ENCODE results near the gene CELF4.

Gene CELF4

DNA sequence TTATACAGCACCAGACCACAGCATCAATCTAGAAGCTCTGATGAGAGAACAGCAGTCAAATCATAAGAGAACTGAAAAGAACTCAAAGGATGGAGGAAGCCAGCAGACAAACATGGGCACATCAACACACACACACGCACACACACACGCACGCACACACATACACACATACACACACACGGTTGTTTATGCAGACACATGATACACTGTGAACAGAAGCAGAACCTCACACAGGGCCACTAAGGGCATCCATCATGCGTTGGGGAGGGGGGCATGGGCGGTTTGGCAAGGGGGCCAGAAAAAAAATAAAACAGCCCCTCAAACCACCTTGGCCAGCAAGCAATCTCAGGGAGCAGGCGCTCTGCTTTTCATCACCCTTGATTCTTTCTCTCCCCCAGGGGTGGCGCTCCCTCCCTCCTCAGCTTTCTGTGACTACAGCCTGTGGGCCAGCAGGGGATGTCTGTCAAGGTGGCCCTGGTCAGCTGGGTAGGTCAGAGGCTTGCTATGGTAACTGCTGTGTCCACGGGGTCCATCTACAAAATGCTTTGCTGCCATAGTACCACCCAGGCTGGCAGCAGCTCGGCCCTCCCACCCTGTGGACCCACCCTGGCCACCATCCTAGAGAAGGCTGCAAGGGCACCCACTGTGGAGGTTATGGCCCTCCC lies 318.0 kb downstream of the CELF4 start:
- no peak for DNase-seq (ENCODE audit: extremely low read depth in 1 of 2, low read depth in 1 of 2)

DNA sequence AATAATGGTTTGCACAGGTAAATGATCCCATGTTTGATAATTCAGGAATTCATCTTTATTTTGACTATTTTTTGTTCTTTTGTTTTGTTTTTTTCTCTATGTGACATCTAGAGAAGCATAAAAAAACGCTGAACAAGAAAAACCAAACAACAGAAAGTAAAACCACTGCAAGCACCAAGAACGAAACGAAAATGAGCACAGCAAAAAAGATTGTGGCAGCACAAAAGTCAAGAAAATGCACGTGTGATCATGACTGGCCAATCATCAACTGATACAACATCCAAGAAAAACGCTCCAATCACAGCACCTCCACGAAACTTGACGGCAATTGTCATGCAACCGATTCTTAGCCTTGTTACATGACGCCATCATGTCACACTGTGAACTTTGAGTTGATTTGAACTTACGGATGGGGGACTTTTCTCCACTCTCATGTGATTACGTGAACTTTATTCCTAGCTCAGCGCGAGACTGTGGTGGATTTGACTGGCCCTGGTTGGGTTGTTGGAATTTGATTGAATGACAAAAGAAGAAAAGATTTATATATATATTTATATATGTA lies 318.7 kb downstream of the CELF4 start:
- DNase-seq (ENCODE audit: extremely low read depth in 1 of 2, low read depth in 1 of 2) = no peak

DNA sequence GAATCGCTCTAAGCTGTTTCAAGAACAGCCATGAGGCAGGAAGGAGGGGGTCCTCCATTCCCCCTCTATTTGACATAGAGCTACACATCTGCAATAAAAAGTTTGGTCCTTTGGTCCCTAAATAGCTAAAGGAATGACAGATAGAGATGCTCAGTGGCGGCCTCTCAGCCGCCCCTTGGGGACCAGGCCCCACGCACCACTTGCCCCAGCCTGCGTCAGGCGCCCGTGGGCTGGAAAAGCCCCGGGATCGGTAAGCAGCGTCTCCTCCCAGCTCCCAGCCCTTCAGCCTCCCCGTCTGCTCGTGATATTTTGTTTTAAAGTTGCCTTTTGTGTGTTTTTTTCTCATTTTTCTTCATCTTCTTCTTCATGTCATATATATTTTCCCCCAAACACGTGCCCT lies 321.0 kb downstream of the CELF4 start:
- no peak for DNase-seq (ENCODE audit: extremely low read depth in 1 of 2, low read depth in 1 of 2)

DNA sequence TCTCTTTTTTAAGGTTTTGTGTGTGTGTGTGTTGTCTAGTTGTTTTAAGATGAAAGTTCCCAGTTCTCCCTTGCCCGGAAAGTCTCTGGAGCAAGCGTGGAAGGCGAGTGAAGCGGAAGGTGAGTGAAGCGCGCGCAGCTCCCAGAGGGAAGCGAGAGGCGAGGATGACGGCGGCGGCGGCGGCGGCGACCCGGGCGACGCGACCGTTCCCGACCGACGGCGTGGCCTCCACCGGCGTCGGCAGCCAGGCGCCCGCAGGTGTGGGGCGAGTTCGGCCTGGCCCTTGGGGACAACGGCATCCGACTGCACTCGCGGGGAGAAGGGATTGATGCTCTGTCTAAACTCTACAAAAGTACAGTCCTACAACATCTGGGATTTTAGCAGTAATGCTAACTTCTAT lies 321.9 kb downstream of the CELF4 start:
- DNase-seq (ENCODE audit: extremely low read depth in 1 of 2, low read depth in 1 of 2) = no peak

DNA sequence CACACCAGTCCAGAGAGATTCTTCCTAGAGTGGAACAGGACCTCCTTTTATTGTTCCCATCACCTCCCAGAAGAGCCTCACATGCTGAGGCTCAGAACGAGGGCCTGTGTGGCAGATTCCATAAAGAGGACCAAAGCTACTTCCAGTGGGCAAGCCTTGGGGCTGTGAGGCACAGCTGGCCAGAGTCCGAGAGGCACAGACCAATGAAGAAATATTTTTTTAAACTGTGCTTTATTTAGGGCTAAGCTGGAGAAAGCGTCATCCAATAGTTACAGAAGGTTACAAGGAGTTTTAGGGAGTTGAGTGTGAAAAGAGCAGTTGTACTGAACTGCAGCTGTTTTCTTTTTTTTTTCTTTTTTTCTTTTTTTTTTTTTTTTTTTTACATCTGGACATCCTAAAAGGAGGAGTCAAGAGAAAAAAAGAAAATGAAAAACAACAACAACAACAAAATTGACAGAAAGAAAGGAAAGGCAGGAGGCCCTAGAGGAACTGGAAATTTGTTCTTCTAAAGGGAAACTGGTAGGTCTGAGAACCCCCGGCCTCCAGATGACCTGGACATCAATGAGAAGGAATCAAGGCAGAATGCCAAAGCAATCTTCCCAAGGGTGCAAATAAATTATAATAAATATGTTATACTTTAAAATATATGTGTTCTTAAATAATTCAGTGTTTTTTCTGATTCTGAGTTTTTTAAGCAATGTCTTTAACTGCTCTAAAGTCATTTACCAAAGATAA lies 322.6 kb downstream of the CELF4 start:
- DNase-seq (ENCODE audit: extremely low read depth in 1 of 2, low read depth in 1 of 2) = no peak

DNA sequence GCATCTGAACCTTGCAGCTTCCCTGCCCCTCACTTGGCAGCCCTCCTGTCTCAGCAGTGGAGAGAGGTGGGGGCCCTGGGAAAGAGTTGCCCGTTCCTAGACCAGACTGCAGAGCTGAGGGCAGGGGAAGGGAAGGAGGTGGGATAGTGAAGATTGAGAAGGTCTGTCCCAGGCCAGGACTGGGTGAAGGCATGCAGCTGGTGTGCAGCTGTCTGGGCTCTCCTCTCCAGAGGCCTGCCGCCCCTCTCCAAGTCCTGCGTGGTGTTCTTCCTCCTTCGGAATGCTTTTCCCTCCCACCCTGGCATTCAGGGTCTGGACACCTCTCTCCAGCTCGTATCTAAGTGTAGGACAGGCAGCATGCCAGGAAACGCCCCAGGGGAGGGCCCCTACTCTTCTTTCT lies 323.5 kb downstream of the CELF4 start:
- DNase-seq (ENCODE audit: extremely low read depth in 1 of 2, low read depth in 1 of 2) = no peak

DNA sequence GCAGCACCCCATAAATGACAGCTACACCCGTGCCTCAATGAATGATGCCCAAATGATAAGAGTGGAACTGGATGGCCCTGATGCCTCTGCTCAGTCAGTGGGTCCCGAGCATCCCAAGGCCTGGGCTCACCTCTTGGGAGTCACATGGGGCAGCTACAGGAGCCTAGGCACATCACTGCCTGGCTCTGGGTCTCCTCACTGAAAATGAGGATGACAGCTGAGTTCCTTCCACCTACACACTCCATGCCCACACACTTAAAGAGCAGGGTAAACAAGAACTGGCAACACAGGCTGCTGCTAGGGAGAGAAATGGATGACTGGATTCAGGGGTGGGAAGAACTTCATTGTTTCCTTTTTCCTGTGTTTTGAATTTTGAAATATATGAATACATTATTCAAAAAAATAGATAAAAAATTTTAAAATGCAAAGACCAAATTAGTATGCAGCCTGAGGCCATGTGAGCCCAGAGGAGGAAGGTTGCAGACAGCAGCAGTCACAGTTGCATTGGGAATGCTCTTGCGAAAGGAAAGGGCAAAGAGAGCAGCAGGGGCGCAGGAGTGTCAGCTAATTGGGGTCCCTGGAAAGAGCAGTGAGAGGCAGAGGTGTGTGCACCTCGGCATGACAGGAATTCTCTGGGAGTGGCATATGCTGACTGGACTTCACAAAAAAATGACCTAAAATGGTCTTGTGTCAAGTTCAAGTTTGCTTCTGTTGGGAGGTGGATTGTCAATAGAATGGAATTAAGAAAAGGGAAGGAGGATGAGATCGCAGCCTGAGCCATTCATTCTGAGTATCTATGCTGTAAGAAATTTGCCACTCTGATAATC lies 327.1 kb downstream of the CELF4 start:
- DNase-seq (ENCODE audit: extremely low read depth in 1 of 2, low read depth in 1 of 2) = no peak

DNA sequence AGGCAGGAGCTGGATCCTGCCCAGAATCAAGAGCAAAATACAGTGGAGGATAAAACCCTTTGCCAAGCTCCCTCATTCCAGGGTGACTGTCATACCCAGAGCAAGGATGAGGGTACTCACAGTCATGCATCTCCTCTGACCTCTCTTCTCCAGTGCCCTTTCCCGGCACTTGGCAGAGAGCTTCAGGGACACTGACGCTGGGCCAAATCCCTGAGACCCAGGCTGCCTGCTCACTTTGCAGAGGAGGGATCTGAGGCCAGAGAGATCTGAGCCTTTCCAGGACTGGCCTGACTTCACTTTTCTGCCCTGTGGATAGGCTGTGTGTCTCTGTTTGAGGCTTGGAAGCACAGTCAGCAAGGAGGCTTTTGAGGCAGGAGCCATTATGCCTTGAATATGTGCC lies 330.0 kb downstream of the CELF4 start:
- DNase-seq (ENCODE audit: extremely low read depth in 1 of 2, low read depth in 1 of 2) = no peak

DNA sequence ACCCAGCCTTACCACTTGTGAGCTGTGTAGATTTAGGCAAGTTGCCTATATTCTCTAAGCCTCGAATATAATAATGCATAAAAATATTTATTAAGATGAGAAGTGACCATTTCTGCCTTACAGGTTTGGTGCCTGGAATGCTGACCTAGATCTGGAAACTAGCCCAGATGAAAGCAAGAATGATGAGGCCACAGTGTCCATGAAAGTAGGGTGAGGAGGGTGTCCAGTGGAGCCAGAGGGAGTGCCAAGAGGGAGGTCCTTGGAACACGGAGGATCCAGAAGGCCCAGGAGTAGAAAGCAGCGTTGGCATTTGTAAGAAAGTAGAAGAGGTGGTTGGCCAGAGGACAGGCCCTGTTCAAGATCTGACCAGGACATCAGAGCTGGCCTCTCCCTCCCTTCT lies 334.3 kb downstream of the CELF4 start:
- DNase-seq (ENCODE audit: extremely low read depth in 1 of 2, low read depth in 1 of 2) = no peak

DNA sequence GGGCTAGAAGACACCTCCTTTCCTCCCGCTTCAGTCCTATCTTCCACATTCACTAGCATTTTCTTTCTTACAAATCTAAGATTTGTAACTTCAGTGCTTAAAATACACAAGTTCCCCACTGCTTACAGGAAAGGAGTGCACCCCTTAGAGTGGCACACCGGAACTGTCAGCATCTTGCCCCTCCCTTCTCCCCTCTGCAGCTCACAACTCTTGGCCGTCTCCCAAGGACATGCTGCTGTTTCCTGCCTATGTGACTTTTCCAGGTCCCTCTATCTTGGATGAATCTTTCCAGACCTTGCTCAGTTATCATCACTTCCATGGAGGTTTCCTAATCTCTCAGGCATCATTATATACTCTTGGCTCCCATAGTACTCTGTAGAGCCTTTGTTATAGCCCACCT lies 334.8 kb downstream of the CELF4 start:
- no peak for DNase-seq (ENCODE audit: extremely low read depth in 1 of 2, low read depth in 1 of 2)

DNA sequence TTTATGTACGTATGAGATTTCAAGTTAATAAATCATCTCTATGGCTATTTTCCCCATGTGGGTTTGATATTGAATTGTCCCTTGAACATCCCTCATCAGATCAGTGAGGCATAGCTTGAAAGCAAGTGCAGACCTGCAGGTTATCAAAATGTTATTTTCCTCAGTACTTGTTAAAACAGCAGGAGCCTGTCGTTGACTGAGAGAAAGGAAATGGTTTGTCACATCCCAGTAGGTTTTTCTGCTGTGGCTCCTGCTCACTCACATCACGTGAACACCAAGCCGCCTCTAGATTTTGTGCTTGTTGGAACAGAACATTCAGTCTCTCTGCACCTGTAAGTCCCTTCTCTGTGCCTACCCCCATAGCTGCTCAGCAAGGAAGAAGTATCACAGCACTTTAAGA lies 340.3 kb downstream of the CELF4 start:
- DNase-seq (ENCODE audit: extremely low read depth in 1 of 2, low read depth in 1 of 2) = no peak

DNA sequence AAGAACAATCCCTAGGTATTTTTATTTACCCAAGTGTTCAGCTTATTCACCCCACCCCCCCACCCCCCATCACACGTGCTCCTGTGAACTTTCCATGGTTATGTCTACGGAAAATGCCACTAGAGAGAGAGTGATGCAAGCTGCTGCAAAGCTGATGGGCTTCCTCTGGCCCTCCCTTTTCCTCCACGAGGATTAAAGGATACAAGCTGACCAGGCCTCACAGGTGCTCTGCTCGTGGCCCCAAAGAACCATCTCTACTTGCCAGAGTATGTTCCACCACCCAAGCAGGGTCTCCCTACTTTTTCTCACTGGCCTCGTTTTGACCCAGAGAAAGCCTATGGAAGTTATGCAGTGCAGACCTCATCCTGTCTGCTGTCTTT lies 342.6 kb downstream of the CELF4 start:
- no peak for DNase-seq (ENCODE audit: extremely low read depth in 1 of 2, low read depth in 1 of 2)

DNA sequence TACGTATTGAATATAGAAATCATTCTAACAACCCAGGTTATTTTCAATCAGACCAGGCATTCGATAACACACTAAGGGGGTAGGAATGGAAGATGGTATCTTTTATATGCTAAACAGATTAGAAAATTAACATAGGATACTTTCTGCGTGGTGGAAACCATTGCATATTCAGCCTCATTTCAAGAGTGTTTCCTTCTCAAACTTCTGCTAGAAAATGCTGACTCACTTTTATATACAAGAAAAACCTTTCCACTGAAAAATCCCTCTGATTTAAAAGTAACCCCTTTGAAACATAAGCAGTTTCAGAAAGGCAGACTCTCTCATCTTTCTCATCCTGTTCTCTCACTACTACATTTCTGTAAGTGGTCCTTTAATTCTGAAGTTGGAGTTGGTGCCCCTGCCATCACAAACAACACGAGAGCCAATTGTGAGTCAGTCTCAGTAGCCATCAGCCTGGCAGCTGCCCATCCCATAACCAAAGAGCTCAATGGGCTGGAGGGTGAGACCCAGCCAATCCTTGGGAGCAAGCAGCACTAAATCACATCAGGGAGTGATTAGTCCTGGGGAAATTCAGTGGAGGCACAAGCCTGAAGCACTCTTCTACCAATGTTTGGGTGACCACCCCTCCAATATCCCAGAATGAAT lies 343.1 kb downstream of the CELF4 start:
- no peak for DNase-seq (ENCODE audit: extremely low read depth in 1 of 2, low read depth in 1 of 2)

DNA sequence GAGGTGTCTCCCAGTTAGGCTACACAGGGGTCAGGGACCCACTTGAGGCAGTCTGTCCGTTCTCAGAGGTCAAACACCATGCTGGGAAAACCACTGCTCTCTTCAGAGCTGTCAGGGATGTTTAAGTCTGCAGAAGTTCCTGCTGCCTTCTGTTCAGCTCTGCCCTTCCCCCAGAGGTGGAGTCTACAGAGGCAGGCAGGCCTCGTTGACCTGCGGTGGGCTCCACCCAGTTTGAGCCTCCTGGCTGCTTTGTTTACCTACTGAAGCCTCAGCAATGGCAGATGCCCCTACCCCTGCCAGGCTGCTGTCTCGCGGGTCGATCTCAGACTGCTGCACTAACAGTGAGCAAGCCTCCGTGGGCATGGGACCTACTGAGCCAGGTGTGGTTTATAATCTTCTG lies 346.3 kb downstream of the CELF4 start:
- DNase-seq (ENCODE audit: extremely low read depth in 1 of 2, low read depth in 1 of 2) = no peak

DNA sequence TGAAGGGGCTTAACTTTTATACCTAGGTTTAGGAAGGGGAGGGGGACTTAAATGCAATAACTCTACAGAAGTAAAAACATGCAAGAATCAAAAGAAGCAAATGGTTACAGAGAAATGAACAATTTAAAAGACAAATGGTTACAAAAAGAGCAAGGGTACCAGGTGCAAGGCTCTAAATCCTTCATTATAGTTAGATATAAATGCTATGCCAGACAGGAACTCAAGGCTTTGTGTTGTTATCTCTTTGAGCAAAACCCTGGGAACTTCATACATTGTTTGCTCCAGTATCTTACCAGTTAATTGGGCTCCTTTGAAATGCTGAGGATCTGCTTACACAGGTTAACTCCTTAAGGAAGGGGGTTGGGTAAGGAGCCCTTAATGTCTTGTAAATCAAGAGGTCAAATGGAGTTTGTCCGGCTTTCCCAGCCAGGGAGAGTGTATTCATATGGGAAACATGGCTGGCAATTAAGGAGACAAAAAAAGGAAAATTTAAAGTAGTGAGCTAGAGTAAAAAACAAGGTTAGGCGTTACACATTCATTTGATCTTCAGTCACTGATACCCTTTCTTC lies 347.5 kb downstream of the CELF4 start:
- DNase-seq (ENCODE audit: extremely low read depth in 1 of 2, low read depth in 1 of 2) = no peak

DNA sequence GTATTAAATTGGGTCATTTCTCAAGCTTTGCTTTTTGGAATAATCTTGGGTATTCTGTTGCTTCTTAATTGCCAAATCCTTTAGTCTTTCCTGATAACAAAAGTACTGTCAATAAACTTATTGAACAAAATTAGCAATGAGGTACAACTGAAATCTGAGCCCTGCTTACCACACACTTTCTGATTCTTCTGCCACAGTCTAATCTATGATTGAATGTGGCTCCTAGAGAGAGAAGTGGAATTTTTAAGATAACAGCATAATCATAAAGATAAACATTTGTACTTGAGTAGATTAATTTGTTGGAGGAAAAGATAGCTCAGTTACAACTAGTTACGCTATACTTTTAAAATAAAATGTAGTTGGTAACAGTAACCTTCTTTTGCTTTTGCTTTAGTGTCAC lies 354.8 kb downstream of the CELF4 start:
- no peak for DNase-seq (ENCODE audit: extremely low read depth in 1 of 2, low read depth in 1 of 2)

DNA sequence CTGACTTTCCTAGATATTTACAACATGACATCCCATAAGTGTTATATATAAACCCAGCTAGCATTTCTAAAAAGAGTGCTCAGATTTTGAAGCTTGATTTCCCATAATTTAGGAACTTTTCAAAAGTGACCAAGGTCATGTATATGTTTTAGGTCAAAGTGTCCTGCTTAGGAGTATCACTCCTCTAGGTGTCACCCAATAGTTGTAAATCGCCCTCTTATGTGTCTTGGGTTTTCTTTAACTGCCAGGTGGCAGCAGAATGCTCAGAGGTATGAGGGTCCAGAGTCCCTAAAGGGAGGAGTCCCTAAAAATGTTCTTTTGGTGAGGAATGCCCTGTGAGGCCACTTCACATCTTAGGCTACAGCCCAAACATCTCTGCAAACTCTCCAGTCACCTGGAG lies 358.3 kb downstream of the CELF4 start:
- DNase-seq (ENCODE audit: extremely low read depth in 1 of 2, low read depth in 1 of 2) = no peak

DNA sequence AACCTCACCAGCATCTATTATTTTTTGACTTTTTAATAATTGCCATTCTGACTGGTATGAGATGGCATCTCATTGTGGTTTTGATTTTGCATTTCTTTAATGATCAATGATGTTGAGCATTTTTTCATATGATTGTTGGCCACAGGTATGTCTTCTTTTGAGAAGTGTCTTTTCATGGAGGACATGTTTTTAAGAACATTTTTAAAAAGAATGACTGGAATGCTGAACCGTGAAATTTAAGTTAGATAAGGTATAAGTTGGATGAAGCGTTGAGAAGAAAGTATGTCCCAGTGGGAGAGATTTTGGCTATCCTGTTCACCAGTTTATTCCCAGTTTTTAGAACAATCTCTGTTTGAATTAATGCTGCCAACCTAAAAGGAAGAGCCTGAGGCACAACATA lies 365.9 kb downstream of the CELF4 start:
- DNase-seq (ENCODE audit: extremely low read depth in 1 of 2, low read depth in 1 of 2) = no peak
